Stomach (tissue), 4 donors: ENCODE data around the gene HCFC1R1.

ENCODE experiments used
- CTCF ChIP-seq, 7 experiments: fragments of 450-650 bp in 4 of 7; fragments of 200-600 bp in 3 of 7; sonication (generic) in 3 of 7; IDR thresholded peaks; one replicate each; pipeline ENCODE4 v1.5.1; 2016 to 2019; ENCODE audit warnings: antibody characterized with exemption in 7 of 7, control low read depth in 2 of 7, mild to moderate bottlenecking in 1 of 7
- POLR2AphosphoS5 ChIP-seq, 3 donors: sonication (generic); formaldehyde crosslinking; IDR thresholded peaks; one replicate each; pipeline ENCODE4 v1.6.1; 2016; ENCODE audit warnings: antibody characterized with exemption in 3 of 3

GRCh38 chr16:3017344-3017743 lies 6.4 kb downstream of the HCFC1R1 start:
- TF ChIP-seq POLR2AphosphoS5 (IDR thresholded peaks at IDR 0.05) (no peak), CTCF (IDR thresholded peaks at IDR 0.05) (no peak)
